Sigmoid colon (tissue), 4 donors: Measurements from ENCODE around the gene HIVEP3.

ENCODE experiments used
- CTCF ChIP-seq, 4 experiments: fragments of 450-650 bp in 3 of 4; fragments of 200-600 bp in 1 of 4; IDR thresholded peaks; one replicate each; pipeline ENCODE4 v1.5.1; 2016 to 2019; ENCODE audit warnings: antibody characterized with exemption in 4 of 4, mild to moderate bottlenecking in 3 of 4, moderate library complexity in 2 of 4
- EP300 ChIP-seq, 4 donors: sonication (generic); formaldehyde crosslinking; IDR thresholded peaks; one replicate each; pipeline ENCODE4 v1.6.1; 2017; ENCODE audit warnings: antibody characterized with exemption in 4 of 4
- POLR2A ChIP-seq, 2 donors: fragments of 450-650 bp; IDR thresholded peaks; one replicate each; pipeline ENCODE4 v1.6.1; 2016; ENCODE audit warnings: antibody characterized with exemption in 2 of 2, mild to moderate bottlenecking in 2 of 2, moderate library complexity in 2 of 2
- POLR2AphosphoS5 ChIP-seq, 4 donors: sonication (generic); formaldehyde crosslinking; IDR thresholded peaks; one replicate each; pipeline ENCODE4 v1.6.1; 2017; ENCODE audit warnings: antibody characterized with exemption in 4 of 4

DNA sequence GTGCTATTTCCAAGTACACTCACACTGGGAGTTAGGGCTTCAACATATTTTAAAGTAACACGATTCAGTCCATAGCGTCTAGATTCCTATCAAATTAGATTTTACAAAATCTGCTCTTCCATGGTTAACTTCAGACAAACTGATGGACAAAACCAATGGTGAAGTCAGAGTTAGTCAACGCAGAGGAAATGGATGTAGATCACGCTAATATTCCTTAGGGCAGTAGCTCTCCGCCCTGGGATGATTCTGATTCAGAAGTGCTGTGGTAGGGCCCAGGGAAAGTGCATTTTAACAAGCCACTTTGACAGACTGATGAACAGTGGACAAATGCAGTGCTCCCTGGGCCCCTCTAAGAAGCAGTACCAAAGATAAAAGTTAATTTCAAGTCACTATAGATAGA, 83.2 kb downstream of the HIVEP3 start:
- TF ChIP-seq CTCF (IDR thresholded peaks at IDR 0.05) (no peak), POLR2A (IDR thresholded peaks at IDR 0.05) (no peak), POLR2AphosphoS5 (IDR thresholded peaks at IDR 0.05) (no peak), EP300 (IDR thresholded peaks at IDR 0.05) (no peak)
